ENCODE measurements around the gene FOLR3. TPM values are rescaled to one million over a fixed set of nuclear protein-coding genes. Genes with fewer than 3 reads are reported as not detected.
"Not testable (repeated sequence)": the region's sequence is repeated elsewhere in the genome, so short reads cannot be mapped to it uniquely, and the experiment has no call there.

Gene FOLR3
- total RNA-seq, 1 experiment from 2014 or later: not detected

DNA sequence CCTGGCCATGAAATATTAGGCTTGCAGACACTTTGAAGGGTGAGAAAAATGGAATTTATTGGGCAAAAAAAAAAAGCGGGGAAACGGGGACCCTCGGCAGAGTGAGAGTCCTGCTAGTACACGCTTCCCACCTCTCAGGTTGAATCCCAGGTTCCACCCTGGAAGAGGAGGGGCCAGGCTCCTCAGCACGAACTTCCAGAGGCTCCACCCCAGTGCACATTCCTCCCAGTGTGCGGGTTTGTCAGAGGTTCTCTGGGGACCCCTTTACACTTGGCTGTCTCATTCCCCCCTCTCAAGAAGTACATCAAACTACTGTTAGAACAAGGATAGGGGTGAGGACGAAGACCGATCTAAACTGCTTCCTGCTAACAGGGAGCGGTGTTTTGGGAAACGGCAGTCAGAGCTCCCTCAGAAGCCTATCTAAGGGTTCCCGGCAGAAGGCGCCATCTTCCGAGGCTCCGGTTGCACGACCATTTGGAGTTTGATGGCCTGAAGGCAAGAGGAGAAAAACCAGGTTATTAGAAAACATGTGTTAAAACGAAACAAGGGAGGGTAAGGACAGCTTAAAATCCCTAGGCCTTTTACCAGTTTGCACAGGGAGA, 27.5 kb downstream of the FOLR3 start:
- Histone ChIP-seq H3K27me3 (ENCODE audit: insufficient read depth, low read depth) (0 out of 2 replicates have a peak, but pooled peaks cover 23% of the 10 kb centered on the region), H3F3A (ENCODE audit: insufficient read depth, low read depth) (no peaks in the 10 kb centered on the region), H3K4me3 (no peak overlapping the region), H3K36me3 (ENCODE audit: low read depth) (no peaks in the 10 kb centered on the region), H3K27ac (no peak overlapping the region), H3K9me2 (ENCODE audit: insufficient read depth) (no peaks in the 10 kb centered on the region), H2AFZ (no peak overlapping the region), H3K9me3 (ENCODE audit: insufficient read depth, low read depth) (no peaks in the 10 kb centered on the region), H3K79me2 (ENCODE audit: low read depth) (no peaks in the 10 kb centered on the region), H3K4me2 (no peak overlapping the region), H4K20me1 (ENCODE audit: insufficient read depth) (no peaks in the 10 kb centered on the region), H3K4me1 (replicated peaks; ENCODE audit: insufficient read depth) (no peaks in the 10 kb centered on the region)
- ChIA-PET POLR2A (ENCODE audit: unreplicated experiment) (no interaction called here), CTCF (no interaction called here)
- BruUV-seq (replicated peaks): no TSS peak
- DNase-seq: no peak
- no peak for TF ChIP-seq EZH2 (IDR thresholded peaks at IDR 0.05; ENCODE audit: low read depth)
- TF ChIP-seq, protein P1, sequence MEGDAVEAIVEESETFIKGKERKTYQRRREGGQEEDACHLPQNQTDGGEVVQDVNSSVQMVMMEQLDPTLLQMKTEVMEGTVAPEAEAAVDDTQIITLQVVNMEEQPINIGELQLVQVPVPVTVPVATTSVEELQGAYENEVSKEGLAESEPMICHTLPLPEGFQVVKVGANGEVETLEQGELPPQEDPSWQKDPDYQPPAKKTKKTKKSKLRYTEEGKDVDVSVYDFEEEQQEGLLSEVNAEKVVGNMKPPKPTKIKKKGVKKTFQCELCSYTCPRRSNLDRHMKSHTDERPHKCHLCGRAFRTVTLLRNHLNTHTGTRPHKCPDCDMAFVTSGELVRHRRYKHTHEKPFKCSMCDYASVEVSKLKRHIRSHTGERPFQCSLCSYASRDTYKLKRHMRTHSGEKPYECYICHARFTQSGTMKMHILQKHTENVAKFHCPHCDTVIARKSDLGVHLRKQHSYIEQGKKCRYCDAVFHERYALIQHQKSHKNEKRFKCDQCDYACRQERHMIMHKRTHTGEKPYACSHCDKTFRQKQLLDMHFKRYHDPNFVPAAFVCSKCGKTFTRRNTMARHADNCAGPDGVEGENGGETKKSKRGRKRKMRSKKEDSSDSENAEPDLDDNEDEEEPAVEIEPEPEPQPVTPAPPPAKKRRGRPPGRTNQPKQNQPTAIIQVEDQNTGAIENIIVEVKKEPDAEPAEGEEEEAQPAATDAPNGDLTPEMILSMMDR (conservative IDR thresholded peaks at IDR 0.05): no peak
- intact Hi-C loops (cut with micrococcal nuclease; ENCODE audit: unreplicated experiment): no loop called here

DNA sequence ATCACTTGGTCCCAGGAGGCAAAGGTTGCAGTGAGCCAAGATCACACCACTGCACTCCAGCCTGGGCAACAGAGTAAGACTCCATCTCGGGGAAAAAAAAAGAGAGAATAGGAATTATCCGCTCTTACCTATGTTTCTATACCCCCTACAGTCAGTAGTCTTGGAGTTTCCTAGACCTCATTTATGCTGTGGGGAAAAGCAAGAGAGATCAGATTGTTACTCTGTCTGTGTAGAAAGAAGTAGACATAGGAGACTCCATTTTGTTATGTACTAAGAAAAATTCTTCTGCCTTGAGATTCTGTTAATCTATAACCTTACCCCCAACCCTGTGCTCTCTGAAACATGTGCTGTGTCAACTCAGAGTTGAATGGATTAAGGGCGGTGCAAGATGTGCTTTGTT, 28.7 kb downstream of the FOLR3 start:
- H2AFZ ChIP-seq; H3K27ac ChIP-seq; H3K4me3 ChIP-seq; H3F3A ChIP-seq (ENCODE audit: insufficient read depth, low read depth); BruUV-seq (replicated peaks); H3K4me1 ChIP-seq (replicated peaks; ENCODE audit: insufficient read depth); H3K79me2 ChIP-seq (ENCODE audit: low read depth); intact Hi-C loops (cut with micrococcal nuclease; ENCODE audit: unreplicated experiment); POLR2A ChIA-PET (ENCODE audit: unreplicated experiment); H3K9me3 ChIP-seq (ENCODE audit: insufficient read depth, low read depth); H3K36me3 ChIP-seq (ENCODE audit: low read depth); H3K9me2 ChIP-seq (ENCODE audit: insufficient read depth); CTCF ChIA-PET; H3K4me2 ChIP-seq; DNase-seq; H4K20me1 ChIP-seq (ENCODE audit: insufficient read depth): not testable (repeated sequence)
- 0 out of 2 replicates have a peak, but pooled peaks cover 23% of the 10 kb centered on the region for H3K27me3 ChIP-seq (ENCODE audit: insufficient read depth, low read depth)

DNA sequence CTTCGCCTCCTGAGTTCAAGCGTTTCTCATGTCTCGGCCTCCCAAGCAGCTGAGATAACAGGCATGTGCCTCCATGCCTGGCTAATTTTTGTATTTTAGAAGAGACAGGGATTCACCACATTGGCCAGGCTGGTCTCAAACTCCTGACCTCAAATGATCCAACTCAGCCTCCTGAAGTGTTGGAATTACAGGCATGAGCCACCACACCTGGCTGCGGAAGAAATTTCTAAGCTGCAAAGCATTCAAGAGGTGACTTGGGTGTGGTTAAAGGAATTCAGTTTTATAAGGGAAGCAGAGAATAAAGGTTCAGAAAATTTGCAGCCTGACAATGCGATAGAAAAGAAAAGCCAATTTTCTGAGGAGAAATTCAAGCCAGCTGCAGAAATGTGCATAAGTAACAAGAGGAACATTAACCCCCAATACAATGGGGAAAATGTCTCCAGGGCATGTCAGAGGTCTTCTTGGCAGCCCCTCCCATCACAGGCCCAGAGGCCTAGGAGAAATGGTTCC, 33.6 kb downstream of the FOLR3 start:
- H3F3A ChIP-seq (ENCODE audit: insufficient read depth, low read depth); H3K4me3 ChIP-seq; H3K4me1 ChIP-seq (replicated peaks; ENCODE audit: insufficient read depth); H3K9me2 ChIP-seq (ENCODE audit: insufficient read depth); BruUV-seq (replicated peaks); H2AFZ ChIP-seq; H3K9me3 ChIP-seq (ENCODE audit: insufficient read depth, low read depth); DNase-seq; H4K20me1 ChIP-seq (ENCODE audit: insufficient read depth); H3K27ac ChIP-seq; intact Hi-C loops (cut with micrococcal nuclease; ENCODE audit: unreplicated experiment); H3K4me2 ChIP-seq; CTCF ChIA-PET; H3K79me2 ChIP-seq (ENCODE audit: low read depth); H3K36me3 ChIP-seq (ENCODE audit: low read depth): not testable (repeated sequence)
- POLR2A ChIA-PET (ENCODE audit: unreplicated experiment): interaction anchor here (0.7 kb wide), 1 partner anchor 19 kb away, joined by 3 read pairs; no protein-coding TSS in a partner anchor
- peaks cover 23% of the 10 kb centered on the region; the same call in 1 of the 2 replicates for H3K27me3 ChIP-seq (ENCODE audit: insufficient read depth, low read depth)

DNA sequence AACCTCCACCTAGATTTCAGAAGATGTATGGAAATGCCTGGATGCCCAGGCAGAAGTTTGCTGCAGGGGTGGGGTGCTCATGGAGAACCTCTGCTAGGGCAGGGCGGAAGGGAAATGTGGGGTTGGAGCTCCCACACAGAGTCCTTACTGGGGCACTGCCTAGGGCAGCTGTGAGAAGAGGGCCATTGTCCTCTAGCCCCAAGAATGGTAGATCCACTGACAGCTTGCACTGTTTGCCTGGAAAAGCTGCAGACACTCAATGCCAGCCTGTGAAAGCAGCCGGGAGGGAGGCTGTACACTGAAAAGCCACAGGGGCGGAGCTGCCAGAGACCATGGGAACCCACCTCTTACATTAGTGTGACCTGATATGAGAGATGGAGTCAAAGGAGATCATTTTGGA, 34.2 kb downstream of the FOLR3 start:
- POLR2A ChIA-PET (ENCODE audit: unreplicated experiment): interaction anchor here (0.7 kb wide), 1 partner anchor 18 kb away, joined by 3 read pairs; no protein-coding TSS in a partner anchor
- H3K36me3 ChIP-seq (ENCODE audit: low read depth); H3K79me2 ChIP-seq (ENCODE audit: low read depth); intact Hi-C loops (cut with micrococcal nuclease; ENCODE audit: unreplicated experiment); BruUV-seq (replicated peaks); H3F3A ChIP-seq (ENCODE audit: insufficient read depth, low read depth); H3K9me3 ChIP-seq (ENCODE audit: insufficient read depth, low read depth); H3K9me2 ChIP-seq (ENCODE audit: insufficient read depth); H4K20me1 ChIP-seq (ENCODE audit: insufficient read depth); H3K4me1 ChIP-seq (replicated peaks; ENCODE audit: insufficient read depth); H3K27ac ChIP-seq; H2AFZ ChIP-seq; CTCF ChIA-PET; DNase-seq; H3K4me3 ChIP-seq; H3K4me2 ChIP-seq: not testable (repeated sequence)
- H3K27me3 ChIP-seq (ENCODE audit: insufficient read depth, low read depth): peaks cover 21% of the 10 kb centered on the region; the same call in 1 of the 2 replicates

DNA sequence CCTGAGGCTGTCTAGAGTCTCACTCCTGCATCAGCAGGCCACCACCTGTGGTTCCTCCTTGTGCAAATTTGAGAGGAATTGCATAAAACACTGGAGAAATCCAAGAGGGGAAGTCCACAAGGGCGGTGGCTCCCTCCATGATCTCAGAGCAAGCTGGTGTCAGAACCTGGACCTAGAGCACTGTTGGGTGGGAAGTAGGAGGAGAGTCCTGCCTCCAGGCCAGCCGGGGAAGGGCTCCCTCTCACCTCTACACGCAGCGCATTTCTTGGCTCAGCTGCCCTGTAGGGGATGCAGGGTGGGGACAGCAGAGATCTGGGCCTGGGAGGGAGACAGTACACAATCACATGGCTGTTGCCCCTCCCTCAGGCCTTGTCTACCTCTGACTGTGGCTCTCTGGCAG, 36.5 kb downstream of the FOLR3 start:
- H3K27ac ChIP-seq; H3K4me1 ChIP-seq (replicated peaks; ENCODE audit: insufficient read depth); H3K4me3 ChIP-seq; H3K79me2 ChIP-seq (ENCODE audit: low read depth); H3K4me2 ChIP-seq; DNase-seq; H3K9me3 ChIP-seq (ENCODE audit: insufficient read depth, low read depth); H3K9me2 ChIP-seq (ENCODE audit: insufficient read depth); H3F3A ChIP-seq (ENCODE audit: insufficient read depth, low read depth); BruUV-seq (replicated peaks); H3K27me3 ChIP-seq (ENCODE audit: insufficient read depth, low read depth); H4K20me1 ChIP-seq (ENCODE audit: insufficient read depth); H2AFZ ChIP-seq; CTCF ChIA-PET; POLR2A ChIA-PET (ENCODE audit: unreplicated experiment); intact Hi-C loops (cut with micrococcal nuclease; ENCODE audit: unreplicated experiment); H3K36me3 ChIP-seq (ENCODE audit: low read depth): not testable (repeated sequence)

Measured in PC-9 (cell line).